GM23338 (cell line): ENCODE data around the gene PTPRN2. TPM values are rescaled to one million over a fixed set of nuclear protein-coding genes. Genes with fewer than 3 reads are reported as not detected.

Experiments
- ATAC-seq: fragments of 200-7000 bp; cut with Tn5 transposase; 3 replicates; pipeline ENCODE4 v1.9.1; 2020
- DNase-seq: peaks from one replicate; pipeline ENCODE4 v3.0.0-alpha.2; 2015; ENCODE audit warnings: low spot score
- H2AFZ ChIP-seq: fragments of 200-600 bp; sonication (generic); 2 replicates; pipeline ENCODE4 v1.8.0; 2016; ENCODE audit warnings: antibody characterized with exemption, mild to moderate bottlenecking, moderate library complexity
- H3F3A ChIP-seq: fragments of 200-600 bp; sonication (generic); replicated peaks from 2 replicates; pipeline ENCODE4 v1.8.0; 2017; ENCODE audit warnings: antibody characterized with exemption, mixed run types, low read depth
- H3K27ac ChIP-seq: fragments of 200-600 bp; sonication (generic); 2 replicates; pipeline ENCODE4 v1.6.1; 2016; ENCODE audit warnings: low read depth
- H3K27me3 ChIP-seq: fragments of 200-600 bp; sonication (generic); 2 replicates; pipeline ENCODE4 v1.8.0; 2016; ENCODE audit warnings: mild to moderate bottlenecking, mixed run types, moderate library complexity; ENCODE audit not compliant: insufficient read depth
- H3K36me3 ChIP-seq: fragments of 200-600 bp; sonication (generic); 2 replicates; pipeline ENCODE4 v1.8.0; 2016; ENCODE audit warnings: mild to moderate bottlenecking; ENCODE audit not compliant: insufficient read depth
- H3K4me1 ChIP-seq: fragments of 200-600 bp; sonication (generic); 2 replicates; pipeline ENCODE4 v1.8.0; 2016; ENCODE audit warnings: mild to moderate bottlenecking, moderate library complexity; ENCODE audit not compliant: insufficient read depth
- H3K4me2 ChIP-seq: fragments of 200-600 bp; sonication (generic); 2 replicates; pipeline ENCODE4 v1.7.1; 2017; ENCODE audit warnings: mixed run types
- H3K4me3 ChIP-seq: fragments of 200-600 bp; sonication (generic); 2 replicates; pipeline ENCODE4 v1.6.1; 2016; ENCODE audit warnings: mixed run types
- H3K79me2 ChIP-seq: fragments of 200-600 bp; sonication (generic); replicated peaks from 2 replicates; pipeline ENCODE4 v1.8.0; 2017; ENCODE audit warnings: mild to moderate bottlenecking; ENCODE audit not compliant: insufficient read depth
- H3K9me2 ChIP-seq: fragments of 200-600 bp; sonication (generic); 2 replicates; pipeline ENCODE4 v1.8.0; 2017; ENCODE audit not compliant: insufficient read depth
- H4K20me1 ChIP-seq: fragments of 200-600 bp; sonication (generic); replicated peaks from 2 replicates; pipeline ENCODE4 v1.8.0; 2017; ENCODE audit warnings: mild to moderate bottlenecking; ENCODE audit not compliant: insufficient read depth
- H3K27ac Mint-ChIP-seq: 2 replicates; pipeline ENCODE4 v1.8.0; 2020; ENCODE audit warnings: inconsistent platforms, mild to moderate bottlenecking, moderate library complexity, mixed read lengths
- H3K27me3 Mint-ChIP-seq: 3 replicates; pipeline ENCODE4 v1.8.0; 2022; ENCODE audit warnings: low read depth, mild to moderate bottlenecking, moderate library complexity, mixed read lengths, inconsistent platforms; ENCODE audit not compliant: insufficient read depth, poor library complexity
- H3K36me3 Mint-ChIP-seq: 3 replicates; pipeline ENCODE4 v1.8.0; 2021; ENCODE audit warnings: low read depth, mild to moderate bottlenecking, inconsistent platforms, moderate library complexity, mixed read lengths
- H3K4me1 Mint-ChIP-seq: 3 replicates; pipeline ENCODE4 v1.8.0; 2020; ENCODE audit warnings: mild to moderate bottlenecking, inconsistent platforms, mixed read lengths
- H3K4me3 Mint-ChIP-seq: 3 replicates; pipeline ENCODE4 v1.8.0; 2021; ENCODE audit warnings: moderate library complexity, mild to moderate bottlenecking, inconsistent platforms, mixed read lengths
- H3K9me3 Mint-ChIP-seq: 3 replicates; pipeline ENCODE4 v1.8.0; 2020; ENCODE audit warnings: moderate library complexity, mild to moderate bottlenecking, inconsistent platforms, mixed read lengths
- CREB1 ChIP-seq: fragments of 250-450 bp; sonication (Bioruptor Pico); IDR thresholded peaks from 2 replicates; pipeline ENCODE4 v1.5.0; 2020; ENCODE audit warnings: low read depth, mild to moderate bottlenecking, moderate library complexity
- CTCF ChIP-seq, 2 experiments: fragments of 200-600 bp in 1 of 2; sonication (generic) in 1 of 2; conservative IDR thresholded peaks; 2 replicates each; pipeline versions ENCODE4 v1.5.1 to v1.6.1; 2016 to 2017; ENCODE audit warnings: antibody characterized with exemption in 2 of 2, low read depth in 2 of 2, mild to moderate bottlenecking in 2 of 2, moderate library complexity in 1 of 2
- EZH2 ChIP-seq: fragments of 200-600 bp; sonication (generic); IDR thresholded peaks from one replicate; pipeline ENCODE4 v1.8.0; 2017; ENCODE audit warnings: antibody characterized with exemption, mild to moderate bottlenecking, low read depth; ENCODE audit not compliant: unreplicated experiment
- EZH2phosphoT487 ChIP-seq: fragments of 200-600 bp; sonication (generic); IDR thresholded peaks from one replicate; pipeline ENCODE4 v1.8.1; 2018; ENCODE audit warnings: antibody characterized with exemption; ENCODE audit not compliant: unreplicated experiment
- JUNB ChIP-seq: IDR thresholded peaks from one replicate; pipeline ENCODE4 v1.6.1; 2016; ENCODE audit warnings: antibody characterized with exemption; ENCODE audit not compliant: unreplicated experiment
- NANOG ChIP-seq: IDR thresholded peaks from 2 replicates; pipeline ENCODE4 v1.6.1; 2016; ENCODE audit warnings: antibody characterized with exemption, borderline replicate concordance
- POLR2AphosphoS5 ChIP-seq: IDR thresholded peaks from 2 replicates; pipeline ENCODE4 v1.6.1; 2016; ENCODE audit warnings: antibody characterized with exemption, low read depth
- STAT1 ChIP-seq: IDR thresholded peaks from one replicate; pipeline ENCODE4 v1.6.1; 2016; ENCODE audit warnings: antibody characterized with exemption; ENCODE audit not compliant: unreplicated experiment
- ZNF114 ChIP-seq: fragments of 250-450 bp; sonication (Bioruptor Pico); IDR thresholded peaks from 2 replicates; pipeline ENCODE4 v1.5.0; 2020; ENCODE audit warnings: mild to moderate bottlenecking, moderate library complexity
- ZNF331 ChIP-seq: fragments of 250-450 bp; sonication (Bioruptor Pico); IDR thresholded peaks from 2 replicates; pipeline ENCODE4 v1.5.0; 2020; ENCODE audit warnings: low read depth, mild to moderate bottlenecking, moderate library complexity
- ZNF462 ChIP-seq: fragments of 250-450 bp; sonication (Bioruptor Pico); IDR thresholded peaks from 2 replicates; pipeline ENCODE4 v1.5.0; 2020; ENCODE audit warnings: mild to moderate bottlenecking, moderate library complexity
- polyA plus RNA-seq: library from polyadenylated mRNA; unstranded; fragments of >200 nt; fragmentation: Nextera tagmentation; extraction: Ambion mirVana; gene quantifications from 2 replicates; pipeline ENCODE4 v1.2.1, GENCODE V29; 2016
- total RNA-seq: library from RNA; depleted of rRNA; stranded (reverse); fragments of >200 nt; shearing (Covaris generic); gene quantifications from 2 replicates; pipeline ENCODE4 v1.2.3, GENCODE V29; 2014
- TF ChIP-seq, protein P1 (sequence below): IDR thresholded peaks from 2 replicates; pipeline ENCODE4 v1.6.1; 2016; ENCODE audit warnings: antibody characterized with exemption

The PTPRN2 gene
- total and polyA plus RNA-seq, 2 experiments from 2014 or later: 0.87 to 4.0 TPM

DNA sequence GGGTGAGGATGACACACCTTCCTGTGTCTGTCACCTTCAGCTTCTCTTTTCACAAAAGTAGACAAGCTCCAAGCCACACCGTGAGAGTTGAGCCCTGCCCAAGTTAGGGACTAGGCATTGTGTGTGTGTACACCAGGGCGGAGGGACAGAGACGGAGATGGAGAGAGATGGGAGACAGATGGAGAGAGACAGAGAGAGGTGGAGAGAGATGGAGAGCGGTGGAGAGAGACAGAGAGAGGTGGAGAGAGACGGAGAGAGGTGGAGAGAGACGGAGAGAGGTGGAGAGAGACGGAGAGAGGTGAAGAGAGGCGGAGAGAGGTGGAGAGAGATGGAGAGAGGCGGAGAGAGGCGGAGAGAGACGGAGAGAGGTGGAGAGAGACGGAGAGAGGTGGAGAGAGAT lies 1043.8 kb downstream of the PTPRN2 start:
- peaks cover 100% of the 10 kb centered on the region for H3K9me3 Mint-ChIP-seq
- H3K27me3 ChIP-seq: no peaks in the 10 kb centered on the region
- peaks cover 6% of the 10 kb centered on the region for H3K27me3 Mint-ChIP-seq
- DNase-seq (no peak), ATAC-seq (no peak)
- no peaks in the 10 kb centered on the region for H4K20me1 ChIP-seq
- no peaks in the 10 kb centered on the region for H3K4me1 Mint-ChIP-seq
- no peaks in the 10 kb centered on the region for H3K36me3 ChIP-seq
- no peak for TF ChIP-seq STAT1
- H3F3A ChIP-seq: no peaks in the 10 kb centered on the region
- no peak overlapping the region for H3K4me3 ChIP-seq
- H2AFZ ChIP-seq: no peak overlapping the region
- no peak overlapping the region for H3K4me2 ChIP-seq
- H3K36me3 Mint-ChIP-seq: peaks cover 57% of the 10 kb centered on the region
- H3K9me2 ChIP-seq: no peaks in the 10 kb centered on the region
- H3K27ac Mint-ChIP-seq: no peak overlapping the region
- no peaks in the 10 kb centered on the region for H3K79me2 ChIP-seq
- H3K4me1 ChIP-seq: no peaks in the 10 kb centered on the region
- no peak overlapping the region for H3K27ac ChIP-seq
- no peak overlapping the region for H3K4me3 Mint-ChIP-seq

- Histone ChIP-seq H3K36me3 (no peaks in the 10 kb centered on the region), H4K20me1 (no peaks in the 10 kb centered on the region), H3K27me3 (no peaks in the 10 kb centered on the region), H3K4me1 (no peaks in the 10 kb centered on the region), H3K9me2 (no peaks in the 10 kb centered on the region), H3K4me2 (no peak overlapping the region), H3K4me3 (no peak overlapping the region), H2AFZ (no peak overlapping the region), H3K79me2 (no peaks in the 10 kb centered on the region), H3F3A (no peaks in the 10 kb centered on the region), H3K27ac (no peak overlapping the region)
- H3K36me3 Mint-ChIP-seq: peaks cover 60% of the 10 kb centered on the region
- peaks cover 6% of the 10 kb centered on the region for H3K27me3 Mint-ChIP-seq
- no peak overlapping the region for H3K27ac Mint-ChIP-seq
- H3K9me3 Mint-ChIP-seq: peaks cover 100% of the 10 kb centered on the region
- H3K4me3 Mint-ChIP-seq: no peak overlapping the region
- DNase-seq: no peak
- no peaks in the 10 kb centered on the region for H3K4me1 Mint-ChIP-seq
- no peak for ATAC-seq
- TF ChIP-seq POLR2AphosphoS5 (no peak), ZNF114 (no peak), ZNF462 (CRISPR knock-in tag) (no peak), CTCF (conservative IDR thresholded peaks at IDR 0.05; ENCODE audit: low read depth in 2 of 2) (no peak), ZNF331 (CRISPR knock-in tag) (no peak), STAT1 (no peak), CREB1 (CRISPR knock-in tag) (no peak), JUNB (no peak), EZH2 (no peak), NANOG (no peak), EZH2phosphoT487 (no peak)
- TF ChIP-seq, protein P1, sequence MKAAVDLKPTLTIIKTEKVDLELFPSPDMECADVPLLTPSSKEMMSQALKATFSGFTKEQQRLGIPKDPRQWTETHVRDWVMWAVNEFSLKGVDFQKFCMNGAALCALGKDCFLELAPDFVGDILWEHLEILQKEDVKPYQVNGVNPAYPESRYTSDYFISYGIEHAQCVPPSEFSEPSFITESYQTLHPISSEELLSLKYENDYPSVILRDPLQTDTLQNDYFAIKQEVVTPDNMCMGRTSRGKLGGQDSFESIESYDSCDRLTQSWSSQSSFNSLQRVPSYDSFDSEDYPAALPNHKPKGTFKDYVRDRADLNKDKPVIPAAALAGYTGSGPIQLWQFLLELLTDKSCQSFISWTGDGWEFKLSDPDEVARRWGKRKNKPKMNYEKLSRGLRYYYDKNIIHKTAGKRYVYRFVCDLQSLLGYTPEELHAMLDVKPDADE: no peak
Observed at GRCh38 chr7:157543276-157543675, 1044.3 kb downstream of the PTPRN2 start.
